Kasumi-1 (cell line): ENCODE measurements around the gene HINT3.
"Not testable (repeated sequence)": the region's sequence is repeated elsewhere in the genome, so short reads cannot be mapped to it uniquely, and the experiment has no call there.

ENCODE experiments used
- DNase-seq, 2 experiments: peaks; one replicate each; lab custom pipeline; 2025; lab: John Stamatoyannopoulos, UW

Gene HINT3

DNA sequence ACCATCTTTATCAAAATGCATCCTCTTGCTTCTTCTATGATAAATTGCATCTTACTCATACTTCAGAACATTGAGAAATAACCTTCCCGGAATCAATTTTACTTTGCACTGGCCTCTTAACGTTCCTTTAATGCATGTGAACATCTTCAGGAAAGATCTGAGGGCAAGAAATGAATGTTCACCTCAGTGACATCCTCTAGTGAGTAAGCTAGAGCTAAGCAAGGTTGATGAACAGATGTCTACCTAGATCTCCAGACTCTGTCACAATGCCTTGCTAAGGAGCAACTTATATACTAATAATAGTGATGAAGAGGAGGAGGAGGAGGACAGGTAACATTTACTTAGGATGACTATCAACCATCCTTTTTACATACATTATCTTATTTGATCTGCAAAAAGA is 16.8 kb upstream of the HINT3 start:
- no peak for DNase-seq

DNA sequence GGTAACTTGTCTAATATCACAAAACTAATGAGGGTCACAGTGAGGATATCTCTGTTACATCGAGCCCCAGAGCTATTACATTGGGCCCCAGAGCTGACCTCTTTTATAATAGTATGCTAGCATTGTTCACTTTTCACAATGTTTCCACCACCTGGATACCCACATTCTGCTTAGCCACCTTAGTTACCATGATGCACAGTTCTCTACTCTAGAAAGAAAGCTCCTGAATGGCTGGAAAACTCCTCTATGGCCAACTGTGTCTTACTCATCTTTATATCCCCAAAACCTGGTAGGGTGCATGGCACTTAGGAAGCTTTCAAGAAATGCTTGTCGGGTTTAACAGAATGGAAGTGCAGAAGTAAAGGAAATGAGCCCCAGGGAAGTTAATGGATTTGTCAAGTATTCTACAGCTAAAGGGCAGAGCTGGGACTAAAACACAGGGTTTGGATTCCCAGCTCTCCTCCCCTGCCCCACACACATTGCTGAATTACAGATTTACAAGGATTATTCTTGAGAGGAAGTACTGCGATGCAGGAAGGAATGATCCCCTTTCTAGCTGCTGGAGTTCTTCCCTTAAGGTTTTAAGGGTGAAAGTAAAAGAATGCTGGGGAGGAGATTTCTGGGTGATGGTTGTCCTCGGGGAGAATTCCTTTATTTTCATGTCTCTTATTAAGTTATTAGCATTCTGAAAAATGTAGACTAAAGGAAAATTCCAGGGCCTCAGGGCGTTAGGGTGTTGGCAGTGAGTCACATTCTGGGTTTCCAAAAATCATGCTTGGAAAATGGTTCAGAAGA is 16.1 kb upstream of the HINT3 start:
- no peak for DNase-seq

DNA sequence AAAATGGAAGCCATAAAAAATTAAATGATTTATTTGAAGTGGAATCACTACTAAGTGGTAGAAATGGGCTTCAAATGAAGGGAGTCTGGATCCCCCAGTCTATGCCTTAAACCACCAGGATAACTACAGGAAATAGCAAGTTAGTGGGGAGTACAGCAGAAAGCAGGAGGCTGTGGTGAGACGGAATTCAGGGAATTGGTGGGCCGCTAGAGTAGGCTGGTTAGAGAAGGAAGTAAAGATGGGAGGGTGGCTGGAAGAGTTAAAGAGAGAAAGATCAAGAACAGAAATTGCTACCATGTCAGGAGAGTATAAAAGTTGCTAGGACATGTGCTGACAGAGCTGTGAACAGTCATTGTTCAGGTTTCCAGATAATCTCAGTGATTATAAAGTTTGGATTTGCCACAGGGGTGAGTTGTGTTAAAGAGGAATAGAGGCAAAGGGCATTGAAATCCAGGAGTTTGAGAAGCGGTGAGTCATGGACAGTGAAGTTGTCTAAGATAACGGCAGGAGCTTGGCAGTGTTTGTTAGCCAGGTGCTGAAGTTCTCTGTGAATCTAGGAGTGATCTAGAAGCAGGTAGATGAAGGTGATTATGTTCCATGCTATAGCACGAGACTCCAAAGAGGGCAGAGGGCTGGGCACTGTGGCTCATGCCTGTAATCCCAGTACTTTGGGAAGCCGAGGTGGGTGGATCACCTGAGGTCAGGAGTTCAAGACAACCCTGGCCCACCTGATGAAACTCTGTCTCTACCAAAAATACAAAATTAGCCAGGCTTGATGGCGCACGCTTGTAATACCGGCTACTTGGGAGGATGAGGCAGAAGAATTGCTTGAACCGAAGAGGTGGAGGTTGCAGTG is 13.7 kb upstream of the HINT3 start:
- DNase-seq: no peak

- DNase-seq: no peak
Measured at GRCh38 chr6:125943528-125944433, 12.8 kb upstream of the HINT3 start.

DNA sequence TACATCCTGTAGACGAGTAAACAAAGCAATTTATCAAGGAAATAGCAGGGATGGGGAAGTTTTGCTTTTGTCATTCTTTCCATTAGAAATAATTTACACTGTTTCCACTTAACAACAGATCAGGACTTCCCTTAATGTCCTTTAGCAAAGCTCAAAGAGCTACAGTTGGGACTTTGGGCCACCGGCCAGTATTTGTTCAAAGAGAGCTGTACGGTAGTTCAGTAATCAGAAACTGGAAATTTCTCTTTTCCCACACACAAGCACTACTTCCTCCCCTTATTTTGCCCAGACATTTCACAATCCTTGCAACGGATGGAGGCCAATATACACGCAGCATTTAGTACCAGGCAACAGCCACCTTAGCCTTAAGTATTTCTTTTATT is 12.1 kb upstream of the HINT3 start:
- DNase-seq: peak; percentile 58 to 66

GRCh38 chr6:125944896-125945295 is 11.7 kb upstream of the HINT3 start:
- no peak for DNase-seq

DNA sequence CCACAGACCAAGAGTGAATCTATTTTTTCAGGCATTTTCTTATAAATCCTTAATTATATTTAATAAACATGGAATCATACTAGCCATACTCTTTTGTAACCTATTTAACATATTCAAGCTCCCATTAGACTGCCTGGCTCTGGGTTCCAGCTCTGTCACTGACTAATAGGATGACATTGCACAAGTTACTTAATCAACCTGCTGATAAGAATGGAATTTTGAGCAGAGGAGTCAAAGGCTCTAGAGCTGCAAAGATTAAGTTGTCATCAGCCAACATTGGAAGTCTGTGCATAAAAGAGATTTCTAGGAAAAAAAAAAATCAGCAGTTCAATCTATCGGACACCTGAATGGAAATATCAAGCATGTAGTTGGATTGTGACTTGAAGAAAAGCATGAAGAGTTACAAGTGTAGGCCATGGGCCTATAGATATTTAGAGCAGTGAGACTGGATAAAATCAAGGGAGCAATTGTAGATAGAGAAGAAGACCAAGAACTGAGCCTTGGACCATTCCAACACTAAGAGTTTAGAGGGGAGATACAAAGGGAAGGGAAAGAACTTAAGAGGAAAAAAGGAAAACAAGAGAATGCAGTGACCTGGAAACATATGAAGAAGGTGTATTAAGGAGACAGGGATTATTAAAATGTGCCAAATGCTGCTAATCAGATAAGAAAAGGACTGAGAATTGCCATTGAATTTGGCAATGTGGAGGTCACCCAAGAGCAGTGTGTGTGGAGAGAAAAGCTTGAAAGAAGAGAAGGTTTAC is 11.0 kb upstream of the HINT3 start:
- DNase-seq: no peak

GRCh38 chr6:125947615-125948014 is 9.0 kb upstream of the HINT3 start:
- no peak for DNase-seq

DNA sequence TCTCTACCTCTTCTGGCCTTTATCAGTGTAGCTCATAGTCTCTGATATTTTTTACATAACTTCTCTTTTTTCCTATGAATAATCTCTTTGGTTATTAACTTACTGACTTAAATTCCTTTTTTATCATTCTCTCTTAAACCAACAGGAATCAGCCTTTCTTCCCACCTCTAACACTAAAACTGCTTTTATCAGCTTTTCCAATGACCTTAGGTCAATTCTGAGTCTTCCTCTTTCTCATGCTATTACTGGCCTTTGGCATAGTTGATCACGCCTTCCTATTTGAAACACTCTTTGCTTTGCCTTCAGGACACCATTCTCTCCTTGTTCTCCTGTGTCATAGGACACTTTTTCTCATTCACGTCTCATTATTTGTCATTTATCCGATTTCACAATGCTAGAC is 8.1 kb upstream of the HINT3 start:
- DNase-seq: no peak

- DNase-seq: no peak
Measured at GRCh38 chr6:125949069-125949468, 7.5 kb upstream of the HINT3 start.

GRCh38 chr6:125950293-125950692 is 6.3 kb upstream of the HINT3 start:
- no peak for DNase-seq

DNA sequence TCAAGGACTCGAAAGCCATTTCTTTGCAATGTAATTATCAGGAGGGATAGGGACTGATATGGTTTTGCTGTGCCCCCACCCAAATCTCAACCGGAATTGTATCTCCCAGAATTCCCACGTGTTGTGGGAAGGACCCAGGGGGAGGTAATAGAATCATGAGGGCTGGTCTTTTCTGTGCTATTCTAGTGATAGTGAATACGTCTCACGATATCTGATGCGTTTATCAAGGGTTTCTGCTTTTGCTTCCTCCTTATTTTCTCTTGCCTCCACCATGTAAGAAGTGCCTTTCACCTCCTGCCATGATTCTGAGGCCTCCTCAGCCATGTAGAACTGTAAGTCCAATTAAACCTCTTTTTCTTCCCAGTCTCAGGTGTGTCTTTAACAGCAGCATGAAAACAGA is 5.9 kb upstream of the HINT3 start:
- not testable (repeated sequence) for DNase-seq

- DNase-seq: no peak
Measured at GRCh38 chr6:125951323-125951722, 5.2 kb upstream of the HINT3 start.

- peak in 1 of 2 experiments; percentile 22 for DNase-seq
Measured at GRCh38 chr6:125952764-125953501, 3.6 kb upstream of the HINT3 start.

DNA sequence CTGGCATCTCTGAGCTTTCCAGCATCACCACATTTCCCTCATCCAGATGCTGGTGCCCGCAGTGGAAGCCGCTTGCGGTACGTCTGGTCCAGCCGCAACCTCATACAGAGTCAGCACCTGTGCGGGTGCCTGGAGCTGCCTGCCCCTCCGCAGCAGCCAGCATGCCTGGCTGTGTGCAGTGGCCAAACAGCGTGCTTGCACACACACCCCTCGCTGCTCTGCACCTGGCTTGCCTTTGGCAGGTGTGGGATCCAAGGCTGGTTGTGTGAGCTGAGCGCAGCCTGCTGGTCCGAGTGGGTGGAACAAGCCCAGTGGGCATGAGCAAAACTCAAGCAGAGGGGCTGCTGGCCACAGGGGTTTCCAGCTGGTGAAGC is 3.1 kb upstream of the HINT3 start:
- no peak for DNase-seq

- no peak for DNase-seq
Measured at GRCh38 chr6:125954735-125955339, 1.7 kb upstream of the HINT3 start.

- no peak for DNase-seq
Measured at GRCh38 chr6:125955973-125956372, 597 bp upstream of the HINT3 start.

DNA sequence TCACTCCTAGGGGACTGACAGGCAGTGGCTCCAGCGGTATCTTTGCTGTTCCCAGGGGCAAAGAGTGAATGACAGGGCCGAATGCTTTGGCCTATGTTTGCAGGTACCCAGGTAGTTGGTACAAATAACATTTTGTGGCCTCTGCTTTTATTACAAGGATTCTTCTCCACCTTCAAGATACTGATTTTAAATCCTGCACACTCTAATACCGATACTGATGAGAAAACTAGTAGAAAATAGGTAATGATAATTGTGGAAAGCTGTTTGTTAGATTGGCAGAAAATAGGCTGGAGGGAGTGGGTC is 772 bp downstream of the HINT3 start:
- DNase-seq: no peak

DNA sequence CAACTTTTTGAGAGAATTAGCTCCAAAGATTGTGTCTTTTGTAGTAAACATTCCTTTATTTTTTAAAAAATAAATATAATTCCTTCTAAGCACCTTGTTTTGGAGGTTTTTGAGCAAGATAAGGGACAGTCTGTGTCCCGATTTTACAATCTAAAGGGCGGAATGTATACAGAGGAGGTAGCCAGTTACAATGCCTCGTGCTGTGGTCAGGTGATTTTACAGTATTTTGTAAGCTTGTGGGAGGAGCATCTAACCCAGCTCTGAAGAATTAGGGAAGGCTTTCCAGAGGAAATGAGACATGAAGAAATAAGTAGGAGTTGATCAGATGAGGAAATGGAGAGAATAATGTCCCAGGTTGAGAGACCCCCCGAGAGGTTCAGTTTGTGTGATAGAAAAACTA is 1.3 kb downstream of the HINT3 start:
- DNase-seq: peak; percentile 69 to 76

- no peak for DNase-seq
Measured at GRCh38 chr6:125959041-125959440, 2.5 kb downstream of the HINT3 start.

GRCh38 chr6:125961117-125961516 is 4.5 kb downstream of the HINT3 start:
- DNase-seq: no peak
